ENCODE data around the gene PAQR6.

PAQR6 gene

DNA sequence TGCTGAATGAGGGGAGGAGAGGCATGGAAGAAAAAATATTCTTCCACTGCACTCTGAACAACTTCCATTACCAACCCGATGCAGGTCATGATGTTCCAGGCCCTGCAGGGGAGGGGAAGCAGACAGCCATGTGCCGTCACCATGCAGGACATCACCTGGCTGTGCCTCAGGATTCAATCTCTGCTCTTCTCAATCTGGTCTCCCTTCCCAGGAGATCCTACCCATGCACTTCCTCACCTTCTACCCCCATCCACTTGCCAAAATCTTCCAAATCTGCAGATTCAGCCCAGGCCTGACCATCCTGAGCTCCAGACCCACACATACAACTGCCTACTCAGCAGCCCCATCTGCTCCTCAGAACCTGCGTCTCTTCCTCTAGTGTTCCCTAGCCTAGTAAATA lies 5.8 kb upstream of the PAQR6 start:
- no peaks in the 10 kb centered on the region for H3K9me2 ChIP-seq (replicated peaks; ENCODE audit: insufficient read depth, low read length)
- no peak overlapping the region for H3K9ac ChIP-seq (ENCODE audit: low read length)
- no peaks in the 10 kb centered on the region for H3K79me2 ChIP-seq (ENCODE audit: low read length)
- no peak for TF ChIP-seq CTCF (IDR thresholded peaks at IDR 0.05; ENCODE audit: low read length)
- TF ChIP-seq EZH2 (optimal IDR thresholded peaks at IDR 0.05; ENCODE audit: low read depth, low read length): no peak
- no peak for TF ChIP-seq EZH2phosphoT487 (IDR thresholded peaks at IDR 0.05; ENCODE audit: low read length)
- peaks cover 29% of the 10 kb centered on the region for H3K36me3 ChIP-seq (replicated peaks; ENCODE audit: insufficient read depth, low read length)
- no peaks in the 10 kb centered on the region for H3K4me1 ChIP-seq (ENCODE audit: low read length)
- no peaks in the 10 kb centered on the region for H3K27me3 ChIP-seq (replicated peaks; ENCODE audit: insufficient read depth, low read length)
- no peaks in the 10 kb centered on the region for H4K20me1 ChIP-seq (ENCODE audit: insufficient read depth, low read length)
- H2AFZ ChIP-seq (ENCODE audit: low read length): no peak overlapping the region
- DNase-seq: no peak
- H3K9me3 ChIP-seq (replicated peaks; ENCODE audit: insufficient read depth, low read length): no peaks in the 10 kb centered on the region
- H3F3A ChIP-seq (ENCODE audit: insufficient read depth, low read length): peaks cover 6% of the 10 kb centered on the region; the same call in 1 of the 2 replicates
- no peak overlapping the region for H3K27ac ChIP-seq (ENCODE audit: low read length)
- H3K4me2 ChIP-seq (ENCODE audit: low read depth, low read length): no peak overlapping the region
- no peak overlapping the region for H3K4me3 ChIP-seq (ENCODE audit: low read length)

DNA sequence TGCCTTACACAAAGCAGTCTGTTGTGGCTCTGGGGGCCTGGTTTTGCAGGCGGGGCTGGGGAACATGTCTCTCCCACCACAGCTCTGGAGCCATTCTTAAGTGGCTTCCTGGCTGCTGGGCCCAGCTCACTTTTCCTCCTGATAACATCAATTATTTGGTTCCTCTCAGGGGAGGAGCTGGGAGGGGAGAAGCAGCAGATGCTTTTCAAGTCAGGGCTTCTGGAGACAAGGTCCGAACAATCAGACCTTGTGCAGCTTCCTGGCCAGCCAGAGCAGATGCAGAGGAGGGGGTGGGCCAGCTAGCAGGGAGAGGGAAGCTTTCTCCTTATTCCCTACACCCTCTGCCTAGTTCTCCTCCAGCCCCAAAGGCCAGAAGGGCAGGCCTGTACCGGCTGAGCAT lies 3.7 kb upstream of the PAQR6 start:
- no peak overlapping the region for H3K4me3 ChIP-seq (ENCODE audit: low read length)
- no peaks in the 10 kb centered on the region for H3K4me1 ChIP-seq (ENCODE audit: low read length)
- no peaks in the 10 kb centered on the region for H3K9me2 ChIP-seq (replicated peaks; ENCODE audit: insufficient read depth, low read length)
- H3K27me3 ChIP-seq (replicated peaks; ENCODE audit: insufficient read depth, low read length): no peaks in the 10 kb centered on the region
- no peak overlapping the region for H3K27ac ChIP-seq (ENCODE audit: low read length)
- peaks cover 25% of the 10 kb centered on the region for H3K36me3 ChIP-seq (replicated peaks; ENCODE audit: insufficient read depth, low read length)
- H3K4me2 ChIP-seq (ENCODE audit: low read depth, low read length): no peak overlapping the region
- H4K20me1 ChIP-seq (ENCODE audit: insufficient read depth, low read length): no peaks in the 10 kb centered on the region
- TF ChIP-seq CTCF (IDR thresholded peaks at IDR 0.05; ENCODE audit: low read length): no peak
- no peak for TF ChIP-seq EZH2 (optimal IDR thresholded peaks at IDR 0.05; ENCODE audit: low read depth, low read length)
- no peak for TF ChIP-seq EZH2phosphoT487 (IDR thresholded peaks at IDR 0.05; ENCODE audit: low read length)
- no peak overlapping the region for H3K9ac ChIP-seq (ENCODE audit: low read length)
- no peak overlapping the region for H2AFZ ChIP-seq (ENCODE audit: low read length)
- no peaks in the 10 kb centered on the region for H3K9me3 ChIP-seq (replicated peaks; ENCODE audit: insufficient read depth, low read length)
- peaks cover 16% of the 10 kb centered on the region for H3F3A ChIP-seq (ENCODE audit: insufficient read depth, low read length)
- DNase-seq: no peak
- no peaks in the 10 kb centered on the region for H3K79me2 ChIP-seq (ENCODE audit: low read length)

DNA sequence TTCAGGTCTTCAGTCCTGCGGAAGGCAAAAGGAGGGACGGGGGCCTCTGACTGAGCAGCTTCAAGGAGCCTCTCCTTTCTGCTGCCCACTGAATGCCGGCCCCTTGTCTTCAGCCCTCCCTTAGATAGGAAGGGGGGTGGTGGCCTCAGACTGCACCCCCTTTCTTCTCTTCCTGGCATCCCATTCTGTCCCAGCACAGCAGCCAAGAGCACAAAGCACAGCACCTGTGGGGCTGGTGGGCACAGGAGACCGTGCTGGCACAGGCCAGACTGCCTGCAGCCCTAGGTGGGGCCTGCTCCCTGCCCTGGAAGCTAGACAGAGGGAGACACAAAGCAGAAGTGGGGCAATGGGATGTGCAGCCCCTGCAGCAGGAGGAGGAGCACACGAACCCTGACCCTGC lies 1.7 kb upstream of the PAQR6 start:
- peaks cover 20% of the 10 kb centered on the region for H3F3A ChIP-seq (ENCODE audit: insufficient read depth, low read length)
- no peak overlapping the region for H3K27ac ChIP-seq (ENCODE audit: low read length)
- DNase-seq: no peak
- H3K36me3 ChIP-seq (replicated peaks; ENCODE audit: insufficient read depth, low read length): peaks cover 25% of the 10 kb centered on the region
- H4K20me1 ChIP-seq (ENCODE audit: insufficient read depth, low read length): no peaks in the 10 kb centered on the region
- no peaks in the 10 kb centered on the region for H3K27me3 ChIP-seq (replicated peaks; ENCODE audit: insufficient read depth, low read length)
- no peaks in the 10 kb centered on the region for H3K9me3 ChIP-seq (replicated peaks; ENCODE audit: insufficient read depth, low read length)
- TF ChIP-seq CTCF (IDR thresholded peaks at IDR 0.05; ENCODE audit: low read length): no peak
- TF ChIP-seq EZH2 (optimal IDR thresholded peaks at IDR 0.05; ENCODE audit: low read depth, low read length): no peak
- TF ChIP-seq EZH2phosphoT487 (IDR thresholded peaks at IDR 0.05; ENCODE audit: low read length): no peak
- H3K9ac ChIP-seq (ENCODE audit: low read length): no peak overlapping the region
- H3K4me2 ChIP-seq (ENCODE audit: low read depth, low read length): no peak overlapping the region
- H2AFZ ChIP-seq (ENCODE audit: low read length): no peak overlapping the region
- no peaks in the 10 kb centered on the region for H3K79me2 ChIP-seq (ENCODE audit: low read length)
- H3K4me3 ChIP-seq (ENCODE audit: low read length): no peak overlapping the region
- H3K4me1 ChIP-seq (ENCODE audit: low read length): peaks cover 7% of the 10 kb centered on the region; the same call in 1 of the 2 replicates
- H3K9me2 ChIP-seq (replicated peaks; ENCODE audit: insufficient read depth, low read length): no peaks in the 10 kb centered on the region
